Measurements from ENCODE around the gene MGLL.

- TF ChIP-seq CTCF (IDR thresholded peaks at IDR 0.05) (no peak), EP300 (IDR thresholded peaks at IDR 0.05) (no peak)
Measured at GRCh38 chr3:127770671-127771355, 51.5 kb downstream of the MGLL start.

Measured in ovary (tissue), 3 donors.